ENCODE data around the gene NRP2.

Gene NRP2

GRCh38 chr2:205696331-205696926 lies 14.1 kb downstream of the NRP2 start:
- Histone ChIP-seq H3K4me2 (ENCODE audit: low read depth, low read length, poor library complexity, severe bottlenecking) (no peak overlapping the region), H3F3A (ENCODE audit: low read depth) (no peaks in the 10 kb centered on the region)
- TF ChIP-seq CTCF (conservative IDR thresholded peaks at IDR 0.05; ENCODE audit: low read length): no peak; the same call in 1 of the 2 replicates
- TF ChIP-seq EZH2phosphoT487 (IDR thresholded peaks at IDR 0.05; ENCODE audit: borderline replicate concordance): no peak

DNA sequence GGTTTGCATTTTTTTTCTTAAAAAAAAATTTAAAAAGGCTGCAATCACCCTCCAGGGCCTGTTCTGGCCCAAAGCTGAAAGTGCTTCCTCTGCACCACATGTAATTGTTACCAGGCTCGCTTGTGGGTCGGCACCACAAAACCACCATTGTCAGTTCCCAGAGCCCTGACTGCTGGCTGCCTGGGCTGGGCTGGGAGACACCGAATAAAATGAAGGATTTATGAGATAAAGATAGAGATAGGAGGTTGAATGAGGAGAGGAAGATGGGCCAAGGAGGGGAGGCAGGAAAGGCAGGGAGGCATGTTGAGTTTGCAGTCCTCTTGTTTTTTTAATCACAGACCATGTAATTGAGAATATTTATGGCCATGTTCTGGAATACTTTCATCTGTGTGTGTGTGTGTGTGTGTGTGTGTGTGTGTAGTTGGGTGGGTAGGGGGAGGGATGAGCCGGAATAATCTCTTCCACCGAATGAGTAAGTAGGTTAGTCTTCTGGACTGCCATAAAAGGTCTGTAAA lies 14.7 kb downstream of the NRP2 start:
- no peaks in the 10 kb centered on the region for H3K27me3 ChIP-seq (ENCODE audit: insufficient read depth, low read length, poor library complexity, severe bottlenecking)
- H3K36me3 ChIP-seq (ENCODE audit: insufficient read depth, low read length): no peaks in the 10 kb centered on the region
- no peak for TF ChIP-seq CTCF (conservative IDR thresholded peaks at IDR 0.05; ENCODE audit: low read length)
- TF ChIP-seq EZH2phosphoT487 (IDR thresholded peaks at IDR 0.05; ENCODE audit: borderline replicate concordance): no peak
- H4K20me1 ChIP-seq (ENCODE audit: insufficient read depth, low read length, poor library complexity, severe bottlenecking): no peaks in the 10 kb centered on the region
- no peak overlapping the region for H3K4me2 ChIP-seq (ENCODE audit: low read depth, low read length, poor library complexity, severe bottlenecking)
- H3K79me2 ChIP-seq (ENCODE audit: insufficient read depth, low read length): no peaks in the 10 kb centered on the region
- no peaks in the 10 kb centered on the region for H3F3A ChIP-seq (ENCODE audit: low read depth)
- no peak overlapping the region for H2AFZ ChIP-seq (ENCODE audit: low read length)
- H3K9ac ChIP-seq (ENCODE audit: low read depth, low read length, poor library complexity, severe bottlenecking): no peak overlapping the region
- no peak overlapping the region for H3K4me3 ChIP-seq (ENCODE audit: low read length, poor library complexity, severe bottlenecking)
- no peaks in the 10 kb centered on the region for H3K9me3 ChIP-seq (ENCODE audit: insufficient read depth, low read depth, low read length)
- H3K9me2 ChIP-seq (replicated peaks; ENCODE audit: low read depth, low read length): no peaks in the 10 kb centered on the region
- H3K4me1 ChIP-seq (ENCODE audit: insufficient read depth, low read length, poor library complexity, severe bottlenecking): no peaks in the 10 kb centered on the region

More at GRCh38 chr2:205696331-205696926, 14.1 kb downstream of the NRP2 start:
- no peaks in the 10 kb centered on the region for H3K79me2 ChIP-seq (ENCODE audit: insufficient read depth, low read length)
- H3K9me3 ChIP-seq (ENCODE audit: insufficient read depth, low read depth, low read length): no peaks in the 10 kb centered on the region
- H2AFZ ChIP-seq (ENCODE audit: low read length): no peak overlapping the region
- H3K9me2 ChIP-seq (replicated peaks; ENCODE audit: low read depth, low read length): no peaks in the 10 kb centered on the region
- no peak overlapping the region for H3K4me3 ChIP-seq (ENCODE audit: low read length, poor library complexity, severe bottlenecking)
- no peaks in the 10 kb centered on the region for H3K4me1 ChIP-seq (ENCODE audit: insufficient read depth, low read length, poor library complexity, severe bottlenecking)
- H4K20me1 ChIP-seq (ENCODE audit: insufficient read depth, low read length, poor library complexity, severe bottlenecking): no peaks in the 10 kb centered on the region
- H3K36me3 ChIP-seq (ENCODE audit: insufficient read depth, low read length): no peaks in the 10 kb centered on the region
- no peak overlapping the region for H3K9ac ChIP-seq (ENCODE audit: low read depth, low read length, poor library complexity, severe bottlenecking)
- H3K27me3 ChIP-seq (ENCODE audit: insufficient read depth, low read length, poor library complexity, severe bottlenecking): no peaks in the 10 kb centered on the region

GRCh38 chr2:205698286-205699268 lies 16.3 kb downstream of the NRP2 start:
- Histone ChIP-seq H3K27me3 (ENCODE audit: insufficient read depth, low read length, poor library complexity, severe bottlenecking) (no peaks in the 10 kb centered on the region), H2AFZ (ENCODE audit: low read length) (no peak overlapping the region), H3K36me3 (ENCODE audit: insufficient read depth, low read length) (no peaks in the 10 kb centered on the region), H3K9me2 (replicated peaks; ENCODE audit: low read depth, low read length) (no peaks in the 10 kb centered on the region), H3K9me3 (ENCODE audit: insufficient read depth, low read depth, low read length) (no peaks in the 10 kb centered on the region), H3K9ac (ENCODE audit: low read depth, low read length, poor library complexity, severe bottlenecking) (no peak overlapping the region), H4K20me1 (ENCODE audit: insufficient read depth, low read length, poor library complexity, severe bottlenecking) (no peaks in the 10 kb centered on the region), H3K4me2 (ENCODE audit: low read depth, low read length, poor library complexity, severe bottlenecking) (no peak overlapping the region), H3K4me3 (ENCODE audit: low read length, poor library complexity, severe bottlenecking) (no peak overlapping the region), H3K4me1 (ENCODE audit: insufficient read depth, low read length, poor library complexity, severe bottlenecking) (no peaks in the 10 kb centered on the region), H3F3A (ENCODE audit: low read depth) (no peaks in the 10 kb centered on the region), H3K79me2 (ENCODE audit: insufficient read depth, low read length) (no peaks in the 10 kb centered on the region)
- TF ChIP-seq EZH2phosphoT487 (IDR thresholded peaks at IDR 0.05; ENCODE audit: borderline replicate concordance) (no peak), CTCF (conservative IDR thresholded peaks at IDR 0.05; ENCODE audit: low read length) (no peak)
